GM12878 (cell line): ENCODE results near the gene SORCS2. TPM values are rescaled to one million over a fixed set of nuclear protein-coding genes. Genes with fewer than 3 reads are reported as not detected.

Experiments
- ATAC-seq: fragments of 200-7000 bp; cut with Tn5 transposase; 3 replicates; pipeline ENCODE4 v1.9.1; 2020; ENCODE audit warnings: mild to moderate bottlenecking, moderate library complexity
- BruUV-seq: library from RNA; stranded (reverse); fragments of 400-500 nt; replicated peaks from 2 replicates; lab custom pipeline; 2021; lab: Mats Ljungman, UMichigan
- CTCF ChIA-PET: fragments of 300-600 bp; sonication (Branson Sonifier 250); formaldehyde crosslinking; extraction: SDS; loops from one replicate; lab custom pipeline; 2021; ENCODE audit warnings: inconsistent platforms; lab: Yijun Ruan, JAX
- POLR2A ChIA-PET: fragments of 350-600 bp; formaldehyde crosslinking; extraction: SDS; loops from one replicate; lab custom pipeline; 2021; ENCODE audit warnings: inconsistent platforms; lab: Charles Lee
- RAD21 ChIA-PET: fragments of 300-600 bp; sonication (Branson Sonifier 250); formaldehyde crosslinking; loops from one replicate; lab custom pipeline; 2023; ENCODE audit warnings: antibody characterized with exemption; ENCODE audit not compliant: unreplicated experiment; lab: Charles Lee
- SMC1A ChIA-PET: fragments of 300-600 bp; sonication (Branson Sonifier 250); formaldehyde crosslinking; loops from one replicate; lab custom pipeline; 2023; ENCODE audit not compliant: unreplicated experiment, uncharacterized antibody; lab: Charles Lee
- DNase-seq: peaks from one replicate; pipeline ENCODE4 v3.0.0-alpha.2; 2011; ENCODE audit warnings: low read depth, low spot score
- FAIRE-seq: peaks from 3 replicates; lab custom pipeline; 2011; peaks lifted over from hg19 to GRCh38; lab: Jason Lieb, UNC
- H2AFZ ChIP-seq: 2 replicates; pipeline ENCODE4 v1.6.0; 2011; ENCODE audit warnings: low read depth, low read length, control low read depth; ENCODE audit not compliant: control insufficient read depth
- H3K27ac ChIP-seq: 2 replicates; pipeline ENCODE4 v1.5.1; 2011; ENCODE audit warnings: control low read depth; ENCODE audit not compliant: control insufficient read depth, insufficient read depth
- H3K27me3 ChIP-seq, 2 experiments: replicated peaks in 1 of 2; 2 replicates each; pipeline versions ENCODE4 v1.6.0 to v1.6.1; 2011; ENCODE audit warnings: low read length in 1 of 2; ENCODE audit not compliant: control insufficient read depth in 2 of 2, insufficient read depth in 2 of 2
- H3K36me3 ChIP-seq, 2 experiments: 2 replicates each; pipeline ENCODE4 v1.5.1; 2011; ENCODE audit warnings: low read length in 1 of 2; ENCODE audit not compliant: control insufficient read depth in 2 of 2, insufficient read depth in 2 of 2
- H3K4me1 ChIP-seq: 2 replicates; pipeline ENCODE4 v1.6.1; 2011; ENCODE audit warnings: mild to moderate bottlenecking, low read length, moderate library complexity, mixed read lengths; ENCODE audit not compliant: control insufficient read depth, insufficient read depth
- H3K4me2 ChIP-seq: 2 replicates; pipeline ENCODE4 v1.6.0; 2011; ENCODE audit warnings: control low read depth; ENCODE audit not compliant: control insufficient read depth, insufficient read depth
- H3K4me3 ChIP-seq: fragments of 200-600 bp; sonication (generic); 2 replicates; pipeline ENCODE4 v1.5.1; 2016
- H3K79me2 ChIP-seq: 2 replicates; pipeline ENCODE4 v1.6.0; 2011; ENCODE audit warnings: low read length; ENCODE audit not compliant: control insufficient read depth, insufficient read depth
- H3K9ac ChIP-seq: 2 replicates; pipeline ENCODE4 v1.8.0; 2011; ENCODE audit warnings: low read length, control low read depth, mixed read lengths; ENCODE audit not compliant: control insufficient read depth, insufficient read depth
- H3K9me3 ChIP-seq: replicated peaks from 3 replicates; pipeline ENCODE4 v1.5.1; 2011; ENCODE audit warnings: mild to moderate bottlenecking, low read length; ENCODE audit not compliant: control insufficient read depth, insufficient read depth
- H4K20me1 ChIP-seq: 2 replicates; pipeline ENCODE4 v1.6.0; 2011; ENCODE audit not compliant: control insufficient read depth, insufficient read depth
- EZH2 ChIP-seq: IDR thresholded peaks from 2 replicates; pipeline ENCODE4 v1.6.1; 2012; ENCODE audit warnings: low read depth, mild to moderate bottlenecking, control low read depth, inconsistent platforms, low read length, borderline replicate concordance; ENCODE audit not compliant: control insufficient read depth
- IRF4 ChIP-seq: IDR thresholded peaks from 2 replicates; pipeline ENCODE4 v1.6.1; 2011; ENCODE audit warnings: low read depth, low read length
- NR2C2 ChIP-seq: IDR thresholded peaks from 2 replicates; pipeline ENCODE4 v1.6.1; 2011; ENCODE audit warnings: borderline replicate concordance, low read depth; ENCODE audit not compliant: control insufficient read depth, insufficient read length
- POLR2AphosphoS5 ChIP-seq: IDR thresholded peaks from 2 replicates; pipeline ENCODE4 v1.6.1; 2011; ENCODE audit warnings: mild to moderate bottlenecking, low read length, inconsistent platforms
- POU2F2 ChIP-seq: IDR thresholded peaks from 3 replicates; pipeline ENCODE4 v1.6.1; 2011; ENCODE audit warnings: low read depth, mild to moderate bottlenecking, low read length, borderline replicate concordance
- RBBP5 ChIP-seq: fragments of 200-600 bp; sonication (generic); conservative IDR thresholded peaks from 2 replicates; pipeline ENCODE4 v1.6.1; 2016
- SMAD5 ChIP-seq: IDR thresholded peaks from 2 replicates; pipeline ENCODE4 v1.6.1; 2016; ENCODE audit warnings: antibody characterized with exemption, low read depth
- SMC3 ChIP-seq: IDR thresholded peaks from 2 replicates; pipeline ENCODE4 v1.6.1; 2011; ENCODE audit warnings: low read length, improper control_type of control experiment, borderline replicate concordance
- SUPT20H ChIP-seq: IDR thresholded peaks from 2 replicates; pipeline ENCODE4 v1.6.1; 2011; ENCODE audit warnings: low read depth, mild to moderate bottlenecking, low read length, moderate library complexity, borderline replicate concordance; ENCODE audit not compliant: control insufficient read depth
- YY1 ChIP-seq: IDR thresholded peaks from 2 replicates; pipeline ENCODE4 v1.6.1; 2011; ENCODE audit warnings: low read depth, mild to moderate bottlenecking, low read length
- WGBS: methylation state at CpG from one replicate; pipeline ENCODE4 v1.1.6; 2016; ENCODE audit warnings: low lambda C conversion rate; ENCODE audit not compliant: insufficient replicate concordance, insufficient coverage; ENCODE audit errors: missing lambda C conversion rate; 5-methylcytosine and 5-hydroxymethylcytosine counted together
- in situ Hi-C: fragments of 300-500 bp; cut with MboI; formaldehyde crosslinking; loops from 9 replicates; pipeline ENCODE4 v1.14.3; 2018; ENCODE audit warnings: mixed read lengths
- intact Hi-C: fragments of 100-400 bp; cut with micrococcal nuclease; formaldehyde crosslinking; loops from one replicate; pipeline ENCODE4 v1.14.2; 2022; ENCODE audit not compliant: unreplicated experiment
- polyA plus RNA-seq, 11 experiments: library from polyadenylated mRNA; depleted of rRNA in 4 of 11; unstranded in 6 of 11; stranded (reverse) in 5 of 11; fragments of >200 nt; fragmentation: Nextera tagmentation in 4 of 11; fragmentation: Illumina TruSeq in 1 of 11; extraction: Ambion mirVana in 4 of 11; extraction: Trizol in 1 of 11; gene quantifications; 1 replicate in 1 of 11; 2 replicates in 10 of 11; pipeline versions ENCODE4 v1.2.1 to v1.2.3, GENCODE V29; 2011 to 2016; ENCODE audit warnings: inconsistent platforms in 2 of 11, missing spikeins in 2 of 11, low read depth in 1 of 11
- total RNA-seq, 4 experiments: library from RNA; depleted of rRNA in 3 of 4; stranded (reverse); fragments of >200 nt in 3 of 4; fragmentation: Illumina TruSeq in 1 of 4; extraction: Trizol in 1 of 4; gene quantifications; 2 replicates each; pipeline versions ENCODE4 v1.2.1 to v1.2.3, GENCODE V29; 2013 to 2021
- TF ChIP-seq, protein P1 (sequence below): fragments of 450-650 bp; IDR thresholded peaks from 2 replicates; pipeline ENCODE4 v1.6.1; 2016; ENCODE audit warnings: mild to moderate bottlenecking
- TF ChIP-seq, protein P2 (sequence below): fragments of 450-650 bp; IDR thresholded peaks from 2 replicates; pipeline ENCODE4 v1.6.1; 2016; ENCODE audit warnings: mild to moderate bottlenecking

SORCS2 gene
- total and polyA plus RNA-seq, 10 of the 15 experiments (the other 5 are each of a cell fraction or from before 2014, with no cell fraction given), result 0.01 to 0.15 (median 0.05) TPM; not detected in 5

DNA sequence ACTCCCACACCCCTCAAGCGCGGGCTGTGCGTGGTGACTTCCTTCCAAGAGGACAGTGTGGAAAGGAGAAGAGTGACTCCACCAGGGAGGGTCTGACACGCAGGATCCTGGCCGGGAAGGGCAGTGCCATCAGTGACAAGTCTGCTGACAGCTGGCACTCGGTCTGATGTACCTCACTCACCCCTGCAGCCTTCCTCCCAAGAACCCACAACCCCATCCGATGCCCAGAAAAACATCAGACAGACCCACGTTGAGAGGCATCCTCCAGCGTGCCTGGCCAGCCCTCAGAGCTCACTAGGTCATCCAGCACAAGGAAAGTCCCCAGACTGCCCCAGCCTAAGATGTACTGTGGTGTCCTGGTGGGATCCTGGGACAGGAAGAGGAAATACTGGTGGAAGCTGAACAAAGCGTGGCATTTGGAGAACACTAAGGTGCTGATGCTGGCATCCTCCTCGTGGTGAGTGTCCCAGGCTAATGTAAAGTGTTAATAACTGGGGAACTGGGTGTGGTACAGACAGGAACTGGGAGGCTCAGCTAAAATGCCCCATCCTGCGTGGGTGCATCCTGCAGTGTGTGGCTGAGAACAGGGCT, 442.4 kb downstream of the SORCS2 start:
- DNase-seq (no peak), ATAC-seq (no peak), FAIRE-seq (no peak)
- H2AFZ ChIP-seq, result no peak overlapping the region
- H3K27me3 ChIP-seq, result no peaks in the 10 kb centered on the region
- no peaks in the 10 kb centered on the region for H3K36me3 ChIP-seq
- no peak overlapping the region for H3K4me3 ChIP-seq
- CTCF ChIA-PET, result no interaction called here
- H3K9ac ChIP-seq, result no peak overlapping the region
- H3K4me1 ChIP-seq, result no peaks in the 10 kb centered on the region
- H3K79me2 ChIP-seq, result no peaks in the 10 kb centered on the region
- H3K4me2 ChIP-seq, result no peak overlapping the region
- in situ Hi-C loops (no loop called here), intact Hi-C loops (no loop called here)
- no TSS peak for BruUV-seq
- no peaks in the 10 kb centered on the region; the same call in 2 of the 3 replicates for H3K9me3 ChIP-seq
- no peaks in the 10 kb centered on the region for H4K20me1 ChIP-seq
- WGBS, result 29% methylated on average over 12 of the region's 12 CpGs
- SMC1A ChIA-PET, result no interaction called here
- POLR2A ChIA-PET, result no interaction called here
- RAD21 ChIA-PET, result no interaction called here
- TF ChIP-seq SMAD5, result no peak
- TF ChIP-seq, protein P1, sequence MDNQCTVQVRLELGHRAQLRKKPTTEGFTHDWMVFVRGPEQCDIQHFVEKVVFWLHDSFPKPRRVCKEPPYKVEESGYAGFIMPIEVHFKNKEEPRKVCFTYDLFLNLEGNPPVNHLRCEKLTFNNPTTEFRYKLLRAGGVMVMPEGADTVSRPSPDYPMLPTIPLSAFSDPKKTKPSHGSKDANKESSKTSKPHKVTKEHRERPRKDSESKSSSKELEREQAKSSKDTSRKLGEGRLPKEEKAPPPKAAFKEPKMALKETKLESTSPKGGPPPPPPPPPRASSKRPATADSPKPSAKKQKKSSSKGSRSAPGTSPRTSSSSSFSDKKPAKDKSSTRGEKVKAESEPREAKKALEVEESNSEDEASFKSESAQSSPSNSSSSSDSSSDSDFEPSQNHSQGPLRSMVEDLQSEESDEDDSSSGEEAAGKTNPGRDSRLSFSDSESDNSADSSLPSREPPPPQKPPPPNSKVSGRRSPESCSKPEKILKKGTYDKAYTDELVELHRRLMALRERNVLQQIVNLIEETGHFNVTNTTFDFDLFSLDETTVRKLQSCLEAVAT, result no peak
- TF ChIP-seq IRF4, result no peak
- TF ChIP-seq RBBP5, result no peak
- no peak overlapping the region for H3K27ac ChIP-seq

DNA sequence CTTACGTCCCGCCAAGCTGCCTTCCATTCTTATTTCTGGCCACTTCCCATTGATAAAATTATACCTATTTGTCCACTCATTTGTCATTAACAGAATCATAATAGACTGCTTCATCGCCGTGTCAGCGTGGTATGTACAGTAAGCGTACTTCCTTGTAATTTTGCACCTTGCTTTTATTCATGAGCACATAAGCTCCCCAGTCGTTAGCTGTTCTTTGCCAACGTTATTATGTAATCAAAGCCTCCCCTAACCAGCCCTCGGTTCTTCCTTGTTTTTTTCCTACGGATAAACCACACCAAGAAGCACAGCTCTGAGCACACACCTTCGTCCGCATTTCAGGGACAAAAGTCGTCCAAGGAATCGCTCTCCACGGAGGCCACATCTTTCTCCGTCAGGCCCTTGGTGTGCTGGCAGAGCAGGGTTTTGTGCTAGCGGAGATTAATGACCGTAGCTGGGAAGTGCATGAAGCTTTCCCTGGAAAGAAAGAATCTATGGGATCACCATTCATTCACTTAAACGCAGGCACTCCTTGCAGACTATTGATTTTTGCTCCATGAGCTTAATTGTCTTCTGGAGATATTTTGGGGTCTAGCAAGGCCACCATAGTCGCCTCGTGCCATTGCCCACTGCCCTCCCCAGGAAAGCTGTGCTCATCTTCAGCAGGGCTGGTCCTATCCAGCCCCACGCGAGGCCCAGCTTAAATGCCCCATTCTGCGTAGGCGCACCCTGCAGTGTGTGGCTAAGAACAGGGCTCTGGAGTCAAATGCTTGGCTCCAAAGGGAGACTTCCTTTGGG, 443.3 kb downstream of the SORCS2 start:
- BruUV-seq, result no TSS peak
- in situ Hi-C loops (no loop called here), intact Hi-C loops (no loop called here)
- FAIRE-seq, result no peak
- H3K27me3 ChIP-seq, result no peaks in the 10 kb centered on the region
- H3K27ac ChIP-seq, result no peak overlapping the region
- ChIA-PET CTCF (no interaction called here), POLR2A (no interaction called here), SMC1A (no interaction called here), RAD21 (no interaction called here)
- no peak for DNase-seq
- ATAC-seq, result no peak
- no peaks in the 10 kb centered on the region; the same call in 2 of the 3 replicates for H3K9me3 ChIP-seq
- H3K9ac ChIP-seq, result no peak overlapping the region
- H3K4me2 ChIP-seq, result no peak overlapping the region
- H3K4me1 ChIP-seq, result no peaks in the 10 kb centered on the region
- WGBS, result 39% methylated on average over 25 of the region's 25 CpGs
- no peak overlapping the region for H2AFZ ChIP-seq
- no peaks in the 10 kb centered on the region for H3K79me2 ChIP-seq
- H4K20me1 ChIP-seq, result no peaks in the 10 kb centered on the region
- H3K4me3 ChIP-seq, result no peak overlapping the region
- H3K36me3 ChIP-seq, result no peaks in the 10 kb centered on the region
- TF ChIP-seq EZH2 (no peak), YY1 (no peak), SUPT20H (no peak), SMC3 (no peak), POLR2AphosphoS5 (no peak), POU2F2 (no peak), NR2C2 (no peak)
- TF ChIP-seq, protein P2, sequence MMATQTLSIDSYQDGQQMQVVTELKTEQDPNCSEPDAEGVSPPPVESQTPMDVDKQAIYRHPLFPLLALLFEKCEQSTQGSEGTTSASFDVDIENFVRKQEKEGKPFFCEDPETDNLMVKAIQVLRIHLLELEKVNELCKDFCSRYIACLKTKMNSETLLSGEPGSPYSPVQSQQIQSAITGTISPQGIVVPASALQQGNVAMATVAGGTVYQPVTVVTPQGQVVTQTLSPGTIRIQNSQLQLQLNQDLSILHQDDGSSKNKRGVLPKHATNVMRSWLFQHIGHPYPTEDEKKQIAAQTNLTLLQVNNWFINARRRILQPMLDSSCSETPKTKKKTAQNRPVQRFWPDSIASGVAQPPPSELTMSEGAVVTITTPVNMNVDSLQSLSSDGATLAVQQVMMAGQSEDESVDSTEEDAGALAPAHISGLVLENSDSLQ, result no peak
